H1 (cell line): Measurements from ENCODE around the gene NUDT3.
"Not testable (repeated sequence)": the region's sequence is repeated elsewhere in the genome, so short reads cannot be mapped to it uniquely, and the experiment has no call there.

Experiments used
- ASH2L ChIP-seq: fragments of 200-600, 300-600 bp; sonication (generic); IDR thresholded peaks from one replicate; pipeline ENCODE4 v1.7.1; 2017; ENCODE audit warnings: low read length
- CEBPB ChIP-seq: IDR thresholded peaks from 2 replicates; pipeline ENCODE4 v1.6.1; 2012; ENCODE audit warnings: low read depth, low read length
- EZH2 ChIP-seq: fragments of 200-600 bp; sonication (generic); IDR thresholded peaks from 2 replicates; pipeline ENCODE4 v1.7.1; 2012; ENCODE audit warnings: low read depth, mild to moderate bottlenecking, moderate library complexity, low read length, inconsistent platforms; ENCODE audit not compliant: severe bottlenecking
- GTF2F1 ChIP-seq: IDR thresholded peaks from 2 replicates; pipeline ENCODE4 v1.6.1; 2012; ENCODE audit warnings: low read depth, low read length, improper control_type of control experiment, borderline replicate concordance
- POLR2A ChIP-seq, 2 experiments: IDR thresholded peaks; 1 replicate in 1 of 2; 2 replicates in 1 of 2; pipeline ENCODE4 v1.6.1; 2011; ENCODE audit warnings: low read depth in 2 of 2, low read length in 2 of 2, mild to moderate bottlenecking in 2 of 2; ENCODE audit errors: control extremely low read depth in 1 of 2
- POLR2AphosphoS5 ChIP-seq: IDR thresholded peaks from 2 replicates; pipeline ENCODE4 v1.6.1; 2011; ENCODE audit warnings: low read depth, low read length
- RNF2 ChIP-seq: fragments of 200-900, 300-1000 bp; sonication (generic); IDR thresholded peaks from 2 replicates; pipeline ENCODE4 v1.7.1; 2016; ENCODE audit warnings: borderline replicate concordance, low read depth, mild to moderate bottlenecking, antibody characterized with exemption, low read length; ENCODE audit not compliant: poor library complexity, severe bottlenecking; ENCODE audit errors: missing control alignments
- SP1 ChIP-seq: IDR thresholded peaks from 2 replicates; pipeline ENCODE4 v1.6.1; 2011; ENCODE audit warnings: low read depth, low read length
- SP2 ChIP-seq: IDR thresholded peaks from 2 replicates; pipeline ENCODE4 v1.6.1; 2012; ENCODE audit warnings: mild to moderate bottlenecking, low read length, inconsistent platforms
- TF ChIP-seq, protein P1 (sequence below), 3 experiments: IDR thresholded peaks; 1 replicate in 2 of 3; 2 replicates in 1 of 3; pipeline versions ENCODE4 v1.5.1 to v1.6.1; 2011; ENCODE audit warnings: low read length in 3 of 3, mild to moderate bottlenecking in 3 of 3, inconsistent platforms in 2 of 3, low read depth in 1 of 3, moderate library complexity in 1 of 3; ENCODE audit not compliant: insufficient read depth in 1 of 3; ENCODE audit errors: control extremely low read depth in 1 of 3
- TF ChIP-seq, protein P2 (sequence below): IDR thresholded peaks from 2 replicates; pipeline ENCODE4 v1.6.1; 2012; ENCODE audit warnings: low read length, inconsistent platforms
- TF ChIP-seq, protein P3 (sequence below): IDR thresholded peaks from 2 replicates; pipeline ENCODE4 v1.6.1; 2011; ENCODE audit warnings: low read length, improper control_type of control experiment

DNA sequence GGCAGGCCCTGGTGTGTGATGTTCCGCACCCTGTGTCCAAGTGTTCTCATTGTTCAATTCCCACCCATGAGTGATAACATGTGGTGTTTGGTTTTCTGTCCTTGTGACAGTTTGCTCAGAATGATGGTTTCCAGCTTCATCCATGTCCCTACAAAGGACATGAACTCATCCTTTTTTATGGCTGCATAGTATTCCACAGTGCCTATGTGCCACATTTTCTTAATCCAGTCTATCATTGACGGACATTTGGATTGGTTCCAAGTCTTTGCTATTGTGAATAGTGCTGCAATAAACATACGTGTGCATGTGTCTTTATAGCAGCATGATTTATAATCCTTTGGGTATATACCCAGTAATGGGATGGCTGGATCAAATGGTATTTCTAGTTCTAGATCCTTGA is 62.7 kb downstream of the NUDT3 start:
- TF ChIP-seq EZH2; GTF2F1; SP2; SP1; POLR2AphosphoS5; POLR2A (IDR thresholded peaks at IDR 0.05; ENCODE audit: control extremely low read depth in 1 of 2, low read depth in 2 of 2, low read length in 2 of 2); CEBPB; ASH2L; RNF2: not testable (repeated sequence)
- TF ChIP-seq, protein P1, sequence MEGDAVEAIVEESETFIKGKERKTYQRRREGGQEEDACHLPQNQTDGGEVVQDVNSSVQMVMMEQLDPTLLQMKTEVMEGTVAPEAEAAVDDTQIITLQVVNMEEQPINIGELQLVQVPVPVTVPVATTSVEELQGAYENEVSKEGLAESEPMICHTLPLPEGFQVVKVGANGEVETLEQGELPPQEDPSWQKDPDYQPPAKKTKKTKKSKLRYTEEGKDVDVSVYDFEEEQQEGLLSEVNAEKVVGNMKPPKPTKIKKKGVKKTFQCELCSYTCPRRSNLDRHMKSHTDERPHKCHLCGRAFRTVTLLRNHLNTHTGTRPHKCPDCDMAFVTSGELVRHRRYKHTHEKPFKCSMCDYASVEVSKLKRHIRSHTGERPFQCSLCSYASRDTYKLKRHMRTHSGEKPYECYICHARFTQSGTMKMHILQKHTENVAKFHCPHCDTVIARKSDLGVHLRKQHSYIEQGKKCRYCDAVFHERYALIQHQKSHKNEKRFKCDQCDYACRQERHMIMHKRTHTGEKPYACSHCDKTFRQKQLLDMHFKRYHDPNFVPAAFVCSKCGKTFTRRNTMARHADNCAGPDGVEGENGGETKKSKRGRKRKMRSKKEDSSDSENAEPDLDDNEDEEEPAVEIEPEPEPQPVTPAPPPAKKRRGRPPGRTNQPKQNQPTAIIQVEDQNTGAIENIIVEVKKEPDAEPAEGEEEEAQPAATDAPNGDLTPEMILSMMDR (IDR thresholded peaks at IDR 0.05; ENCODE audit: control extremely low read depth in 1 of 3, insufficient read depth in 1 of 3, low read depth in 1 of 3, low read length in 3 of 3): not testable (repeated sequence)
- TF ChIP-seq, protein P2, sequence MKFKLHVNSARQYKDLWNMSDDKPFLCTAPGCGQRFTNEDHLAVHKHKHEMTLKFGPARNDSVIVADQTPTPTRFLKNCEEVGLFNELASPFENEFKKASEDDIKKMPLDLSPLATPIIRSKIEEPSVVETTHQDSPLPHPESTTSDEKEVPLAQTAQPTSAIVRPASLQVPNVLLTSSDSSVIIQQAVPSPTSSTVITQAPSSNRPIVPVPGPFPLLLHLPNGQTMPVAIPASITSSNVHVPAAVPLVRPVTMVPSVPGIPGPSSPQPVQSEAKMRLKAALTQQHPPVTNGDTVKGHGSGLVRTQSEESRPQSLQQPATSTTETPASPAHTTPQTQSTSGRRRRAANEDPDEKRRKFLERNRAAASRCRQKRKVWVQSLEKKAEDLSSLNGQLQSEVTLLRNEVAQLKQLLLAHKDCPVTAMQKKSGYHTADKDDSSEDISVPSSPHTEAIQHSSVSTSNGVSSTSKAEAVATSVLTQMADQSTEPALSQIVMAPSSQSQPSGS: not testable (repeated sequence)
- TF ChIP-seq, protein P3, sequence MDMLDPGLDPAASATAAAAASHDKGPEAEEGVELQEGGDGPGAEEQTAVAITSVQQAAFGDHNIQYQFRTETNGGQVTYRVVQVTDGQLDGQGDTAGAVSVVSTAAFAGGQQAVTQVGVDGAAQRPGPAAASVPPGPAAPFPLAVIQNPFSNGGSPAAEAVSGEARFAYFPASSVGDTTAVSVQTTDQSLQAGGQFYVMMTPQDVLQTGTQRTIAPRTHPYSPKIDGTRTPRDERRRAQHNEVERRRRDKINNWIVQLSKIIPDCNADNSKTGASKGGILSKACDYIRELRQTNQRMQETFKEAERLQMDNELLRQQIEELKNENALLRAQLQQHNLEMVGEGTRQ: not testable (repeated sequence)
